B cell (primary cell): ENCODE measurements around the gene DCN. TPM values are rescaled to one million over a fixed set of nuclear protein-coding genes. Genes with fewer than 3 reads are reported as not detected.

Experiments
- ATAC-seq: fragments of 200-7000 bp; cut with Tn5 transposase; one replicate; pipeline ENCODE4 v1.10.0; 2021; ENCODE audit warnings: low read depth, mild to moderate bottlenecking, moderate number of reproducible peaks, moderate library complexity
- CTCF ChIA-PET: fragments of 350-600 bp; sonication (Branson Sonifier 250); formaldehyde crosslinking; loops from one replicate; lab custom pipeline; 2021; ENCODE audit warnings: antibody characterized with exemption, inconsistent platforms; lab: Charles Lee
- POLR2A ChIA-PET: fragments of 350-600 bp; sonication (Branson Sonifier 250); formaldehyde crosslinking; loops from one replicate; lab custom pipeline; 2021; ENCODE audit warnings: antibody characterized with exemption; lab: Charles Lee
- DNase-seq: peaks from one replicate; pipeline ENCODE4 v3.0.0; 2013
- H2AFZ ChIP-seq: 2 replicates; pipeline ENCODE4 v1.6.1; 2012; ENCODE audit warnings: mild to moderate bottlenecking, low read depth, low read length; ENCODE audit not compliant: insufficient read depth, poor library complexity, severe bottlenecking
- H3K27ac ChIP-seq, 2 donors: 1 replicate in 1 of 2; 2 replicates in 1 of 2; pipeline ENCODE4 v1.5.1; 2012 to 2013; ENCODE audit warnings: low read length in 2 of 2, mild to moderate bottlenecking in 2 of 2, moderate library complexity in 1 of 2
- H3K27me3 ChIP-seq, 4 experiments: fragments of 200-600 bp in 1 of 4; sonication (generic) in 1 of 4; replicated peaks in 1 of 4; 1 replicate in 2 of 4; 2 replicates in 2 of 4; pipeline versions ENCODE4 v1.6.1 to v1.7.0; 2013 to 2016; ENCODE audit warnings: low read length in 3 of 4, mild to moderate bottlenecking in 2 of 4, mixed read lengths in 1 of 4, moderate library complexity in 1 of 4; ENCODE audit not compliant: insufficient read depth in 4 of 4, control insufficient read depth in 3 of 4; ENCODE audit errors: control extremely low read depth in 1 of 4
- H3K36me3 ChIP-seq, 2 experiments: replicated peaks in 1 of 2; 1 replicate in 1 of 2; 2 replicates in 1 of 2; pipeline versions ENCODE4 v1.6.1 to v1.7.1; 2013; ENCODE audit warnings: low read length in 1 of 2; ENCODE audit not compliant: insufficient read depth in 2 of 2, control insufficient read depth in 1 of 2; ENCODE audit errors: control extremely low read depth in 1 of 2, extremely low read depth in 1 of 2
- H3K4me1 ChIP-seq, 2 donors: fragments of 200-600 bp in 1 of 2; sonication (generic) in 1 of 2; 1 replicate in 1 of 2; 2 replicates in 1 of 2; pipeline versions ENCODE4 v1.5.1 to v1.6.1; 2013 to 2017; ENCODE audit warnings: low read length in 2 of 2; ENCODE audit not compliant: control insufficient read depth in 2 of 2, insufficient read depth in 2 of 2
- H3K4me2 ChIP-seq: replicated peaks from 2 replicates; pipeline ENCODE3; 2012; ENCODE audit warnings: mild to moderate bottlenecking, low read depth, low read length; ENCODE audit not compliant: poor library complexity, severe bottlenecking
- H3K4me3 ChIP-seq, 5 experiments: fragments of 200-600 bp in 1 of 5; sonication (generic) in 1 of 5; 1 replicate in 3 of 5; 2 replicates in 2 of 5; pipeline versions ENCODE4 v1.5.1 to v1.7.0; 2011 to 2016; ENCODE audit warnings: low read length in 4 of 5, mild to moderate bottlenecking in 4 of 5, low read depth in 2 of 5, control low read depth in 1 of 5, moderate library complexity in 1 of 5; ENCODE audit not compliant: insufficient read depth in 1 of 5; ENCODE audit errors: control extremely low read depth in 1 of 5, extremely low read depth in 1 of 5
- H3K79me2 ChIP-seq: fragments of 200-600 bp; sonication (generic); one replicate; pipeline ENCODE4 v1.6.0; 2016; ENCODE audit warnings: low read length; ENCODE audit not compliant: control insufficient read depth, insufficient read depth
- H3K9ac ChIP-seq: fragments of 200-600 bp; sonication (generic); 2 replicates; pipeline ENCODE4 v1.6.1; 2017; ENCODE audit warnings: mild to moderate bottlenecking, low read length, moderate library complexity
- H3K9me3 ChIP-seq, 3 donors: one replicate each; pipeline versions ENCODE4 v1.6.1 to v1.7.1; 2013; ENCODE audit warnings: low read length in 2 of 3; ENCODE audit not compliant: control insufficient read depth in 2 of 3, insufficient read depth in 1 of 3; ENCODE audit errors: control extremely low read depth in 1 of 3
- H4K20me1 ChIP-seq: 2 replicates; pipeline ENCODE4 v1.6.0; 2012; ENCODE audit warnings: mild to moderate bottlenecking, low read length; ENCODE audit not compliant: insufficient read depth, control insufficient read depth, poor library complexity, severe bottlenecking
- H3K27ac Mint-ChIP-seq: one replicate; pipeline ENCODE4 v1.8.0; 2021; ENCODE audit warnings: mixed read lengths
- H3K27me3 Mint-ChIP-seq: one replicate; pipeline ENCODE4 v1.8.0; 2021; ENCODE audit warnings: mixed read lengths
- H3K4me1 Mint-ChIP-seq: one replicate; pipeline ENCODE4 v1.8.0; 2021; ENCODE audit warnings: mixed read lengths
- H3K4me3 Mint-ChIP-seq: one replicate; pipeline ENCODE4 v1.8.0; 2021; ENCODE audit warnings: mixed read lengths
- H3K9me3 Mint-ChIP-seq: one replicate; pipeline ENCODE4 v1.8.0; 2022; ENCODE audit warnings: mixed read lengths; ENCODE audit not compliant: insufficient read depth
- EZH2 ChIP-seq: IDR thresholded peaks from 2 replicates; pipeline ENCODE4 v1.6.1; 2012; ENCODE audit warnings: borderline replicate concordance, low read depth, mild to moderate bottlenecking, moderate library complexity, low read length; ENCODE audit not compliant: insufficient read depth, poor library complexity, severe bottlenecking
- WGBS: methylation state at CpG from one replicate; pipeline ENCODE4 v1.1.5; 2013; ENCODE audit warnings: missing lambda C conversion rate; ENCODE audit not compliant: insufficient coverage; 5-methylcytosine and 5-hydroxymethylcytosine counted together
- intact Hi-C: fragments of 100-400 bp; cut with micrococcal nuclease; formaldehyde crosslinking; loops from one replicate; pipeline ENCODE4 v1.10.0; 2022
- polyA plus RNA-seq: library from polyadenylated mRNA; depleted of rRNA; stranded (reverse); fragments of >200 nt; gene quantifications from 2 replicates; pipeline ENCODE4 v1.2.3, GENCODE V29; 2012
- total RNA-seq, 2 donors: library from RNA; stranded (reverse); fragments of 120-200 nt in 1 of 2; gene quantifications; 1 replicate in 1 of 2; 2 replicates in 1 of 2; pipeline versions ENCODE4 v1.2.3 to v1.2.4, GENCODE V29; 2013 to 2022
- TF ChIP-seq, protein P1 (sequence below): fragments of 200-600 bp; IDR thresholded peaks from one replicate; pipeline ENCODE4 v1.8.0; 2022; ENCODE audit warnings: antibody characterized with exemption, mild to moderate bottlenecking

DCN gene
- total and polyA plus RNA-seq, 2 donors (not counting 1 experiment from before 2014, with no cell fraction given) = not detected

DNA sequence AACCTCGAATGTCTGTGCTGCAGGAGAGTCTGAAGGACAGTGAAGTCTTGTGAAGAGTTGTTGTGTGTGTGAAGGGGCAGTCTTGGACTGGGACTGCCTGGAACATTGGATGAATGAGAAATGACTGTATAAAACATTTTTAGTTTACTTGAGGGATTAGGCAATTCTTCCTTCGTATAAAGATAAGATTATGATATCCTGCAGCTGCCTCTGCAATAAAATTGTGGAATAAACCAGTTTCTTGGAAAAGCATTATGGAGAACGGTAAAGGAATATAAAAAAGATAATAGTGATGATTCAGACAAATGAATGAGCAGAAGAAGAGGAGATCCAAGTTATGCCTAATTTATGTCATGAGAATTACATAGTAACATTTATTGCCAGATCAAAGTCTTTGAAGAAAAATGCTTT, 40.4 kb downstream of the DCN start:
- Mint-ChIP-seq H3K27ac (no peak overlapping the region), H3K4me1 (no peaks in the 10 kb centered on the region), H3K27me3 (no peaks in the 10 kb centered on the region), H3K9me3 (no peaks in the 10 kb centered on the region), H3K4me3 (no peak overlapping the region)
- Histone ChIP-seq H3K4me1 (no peaks in the 10 kb centered on the region), H3K9ac (no peak overlapping the region), H3K4me2 (no peak overlapping the region), H3K36me3 (no peaks in the 10 kb centered on the region), H3K27me3 (no peaks in the 10 kb centered on the region), H4K20me1 (no peaks in the 10 kb centered on the region), H3K9me3 (no peaks in the 10 kb centered on the region), H2AFZ (no peak overlapping the region), H3K27ac (no peak overlapping the region), H3K79me2 (no peaks in the 10 kb centered on the region), H3K4me3 (no peak overlapping the region)
- 88% methylated on average over 1 of the region's 3 CpGs for WGBS
- TF ChIP-seq, protein P1, sequence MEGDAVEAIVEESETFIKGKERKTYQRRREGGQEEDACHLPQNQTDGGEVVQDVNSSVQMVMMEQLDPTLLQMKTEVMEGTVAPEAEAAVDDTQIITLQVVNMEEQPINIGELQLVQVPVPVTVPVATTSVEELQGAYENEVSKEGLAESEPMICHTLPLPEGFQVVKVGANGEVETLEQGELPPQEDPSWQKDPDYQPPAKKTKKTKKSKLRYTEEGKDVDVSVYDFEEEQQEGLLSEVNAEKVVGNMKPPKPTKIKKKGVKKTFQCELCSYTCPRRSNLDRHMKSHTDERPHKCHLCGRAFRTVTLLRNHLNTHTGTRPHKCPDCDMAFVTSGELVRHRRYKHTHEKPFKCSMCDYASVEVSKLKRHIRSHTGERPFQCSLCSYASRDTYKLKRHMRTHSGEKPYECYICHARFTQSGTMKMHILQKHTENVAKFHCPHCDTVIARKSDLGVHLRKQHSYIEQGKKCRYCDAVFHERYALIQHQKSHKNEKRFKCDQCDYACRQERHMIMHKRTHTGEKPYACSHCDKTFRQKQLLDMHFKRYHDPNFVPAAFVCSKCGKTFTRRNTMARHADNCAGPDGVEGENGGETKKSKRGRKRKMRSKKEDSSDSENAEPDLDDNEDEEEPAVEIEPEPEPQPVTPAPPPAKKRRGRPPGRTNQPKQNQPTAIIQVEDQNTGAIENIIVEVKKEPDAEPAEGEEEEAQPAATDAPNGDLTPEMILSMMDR = no peak
- no peak for TF ChIP-seq EZH2
- ChIA-PET POLR2A (no interaction called here), CTCF (no interaction called here)
- no peak for ATAC-seq
- intact Hi-C loops = no loop called here
- DNase-seq = no peak

DNA sequence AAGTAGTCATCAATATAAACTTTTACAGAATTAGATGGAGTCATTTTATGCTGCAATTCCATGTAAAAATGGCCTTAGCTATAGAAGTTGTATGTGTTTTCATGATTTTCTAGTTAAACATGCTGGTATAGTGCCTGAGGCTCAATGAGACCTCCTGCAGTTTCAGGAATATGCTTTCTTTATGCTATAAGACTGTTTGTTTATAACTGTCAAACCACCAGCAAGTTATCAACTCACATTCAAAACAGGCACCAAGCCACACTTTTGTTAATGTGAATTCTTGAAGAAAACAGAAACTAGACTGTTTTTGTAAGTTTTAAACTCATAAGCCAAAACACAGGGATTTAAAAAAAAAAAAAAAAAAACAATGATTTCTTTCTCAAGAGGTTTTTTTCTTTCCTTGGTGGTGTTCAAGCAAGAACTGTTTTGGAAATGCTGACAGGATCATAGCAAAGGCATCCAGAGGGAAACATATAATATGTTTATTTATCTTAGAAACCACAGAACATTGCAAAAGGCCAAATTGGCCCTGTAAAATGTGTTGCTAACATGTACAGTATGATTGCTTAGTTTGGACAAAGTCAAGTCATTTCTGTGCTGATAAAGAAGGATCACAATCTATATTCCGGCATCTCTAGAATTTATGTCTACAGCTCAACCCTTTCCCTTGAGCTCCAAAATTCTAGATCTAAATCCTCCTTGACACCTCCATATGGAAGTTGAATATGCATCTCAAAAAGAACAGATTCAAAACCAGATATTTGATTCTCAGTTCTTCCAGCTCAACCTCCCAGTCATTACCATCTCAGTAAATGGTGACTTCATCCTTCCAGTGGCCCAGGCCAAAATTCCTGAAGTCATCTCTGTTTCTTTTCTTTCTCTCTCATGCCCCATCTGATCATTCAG, 42.3 kb downstream of the DCN start:
- no peaks in the 10 kb centered on the region for H3K9me3 Mint-ChIP-seq
- no peaks in the 10 kb centered on the region for H3K9me3 ChIP-seq
- H3K4me2 ChIP-seq = no peak overlapping the region
- DNase-seq (no peak), ATAC-seq (no peak)
- intact Hi-C loops = no loop called here
- no peak for TF ChIP-seq EZH2
- TF ChIP-seq, protein P1 = no peak
- no peak overlapping the region for H3K9ac ChIP-seq
- no peak overlapping the region for H2AFZ ChIP-seq
- H3K27ac ChIP-seq = no peak overlapping the region
- H3K27me3 Mint-ChIP-seq = no peaks in the 10 kb centered on the region
- no peaks in the 10 kb centered on the region for H3K4me1 ChIP-seq
- no peaks in the 10 kb centered on the region for H3K79me2 ChIP-seq
- H3K27ac Mint-ChIP-seq = no peak overlapping the region
- no peaks in the 10 kb centered on the region for H3K4me1 Mint-ChIP-seq
- no peak overlapping the region for H3K4me3 Mint-ChIP-seq
- no peaks in the 10 kb centered on the region for H4K20me1 ChIP-seq
- H3K4me3 ChIP-seq = no peak overlapping the region
- H3K27me3 ChIP-seq = no peaks in the 10 kb centered on the region
- CTCF ChIA-PET = no interaction called here
- H3K36me3 ChIP-seq = no peaks in the 10 kb centered on the region
- POLR2A ChIA-PET = no interaction called here
- WGBS = no CpG with 5 or more reads among the region's 1 CpG
